K562 (cell line): ENCODE measurements around the gene ZBTB22. TPM values are rescaled to one million over a fixed set of nuclear protein-coding genes. Genes with fewer than 3 reads are reported as not detected.
A peak's percentile ranks its signal among the peaks of the same experiment; 100 is the strongest.

ENCODE experiments used
- ATF4 ChIP-seq: fragments of 450-650 bp; formaldehyde crosslinking; IDR thresholded peaks from 2 replicates; pipeline ENCODE4 v1.4.0; 2022; ENCODE audit warnings: mild to moderate bottlenecking, moderate library complexity
- BRD9 ChIP-seq: fragments of 450-650 bp; IDR thresholded peaks from 2 replicates; pipeline ENCODE4 v1.6.1; 2018; ENCODE audit warnings: low read depth; ENCODE audit not compliant: partially characterized antibody
- FOXK2 ChIP-seq, 2 experiments: fragments of 450-650 bp; IDR thresholded peaks in 1 of 2; conservative IDR thresholded peaks in 1 of 2; 2 replicates each; pipeline ENCODE4 v1.6.1; 2016; ENCODE audit warnings: low read depth in 2 of 2, mild to moderate bottlenecking in 1 of 2
- HDGF ChIP-seq: fragments of 450-650 bp; IDR thresholded peaks from 2 replicates; pipeline ENCODE4 v1.6.1; 2016
- HES1 ChIP-seq: fragments of 450-650 bp; IDR thresholded peaks from 2 replicates; pipeline ENCODE4 v1.6.1; 2016; ENCODE audit warnings: low read depth, mild to moderate bottlenecking, moderate library complexity
- LARP7 ChIP-seq: fragments of 450-650 bp; IDR thresholded peaks from 2 replicates; pipeline ENCODE4 v1.6.1; 2016
- PHF8 ChIP-seq: fragments of 200-600 bp; sonication (generic); IDR thresholded peaks from 2 replicates; pipeline ENCODE4 v1.6.1; 2012; ENCODE audit warnings: mixed run types, mild to moderate bottlenecking, inconsistent platforms, low read length, moderate library complexity, borderline replicate concordance
- POLR2A ChIP-seq: fragments of 450-650 bp; conservative IDR thresholded peaks from 2 replicates; pipeline ENCODE4 v1.6.1; 2016
- POLR2AphosphoS5 ChIP-seq: IDR thresholded peaks from 2 replicates; pipeline ENCODE4 v1.6.1; 2011; ENCODE audit warnings: mild to moderate bottlenecking, low read depth, low read length, moderate library complexity; ENCODE audit not compliant: control insufficient read depth, insufficient read depth
- POLR2B ChIP-seq: fragments of 450-650 bp; IDR thresholded peaks from 2 replicates; pipeline ENCODE4 v1.6.1; 2018; ENCODE audit warnings: low read depth; ENCODE audit not compliant: partially characterized antibody
- SIN3A ChIP-seq, 2 experiments: fragments of 150-350 bp in 1 of 2; IDR thresholded peaks; 2 replicates each; pipeline ENCODE4 v1.6.1; 2011 to 2016; ENCODE audit warnings: borderline replicate concordance in 2 of 2, low read depth in 2 of 2, low read length in 2 of 2, mild to moderate bottlenecking in 2 of 2, moderate library complexity in 2 of 2; ENCODE audit not compliant: control insufficient read depth in 1 of 2
- SNIP1 ChIP-seq: fragments of 450-650 bp; IDR thresholded peaks from 2 replicates; pipeline ENCODE4 v1.7.1; 2017; ENCODE audit warnings: low read depth, mild to moderate bottlenecking
- SP1 ChIP-seq: sonication (generic); formaldehyde crosslinking; IDR thresholded peaks from 2 replicates; pipeline ENCODE4 v1.8.1; 2022; ENCODE audit warnings: mild to moderate bottlenecking, missing genetic modification reagents
- STAT6 ChIP-seq: sonication (generic); formaldehyde crosslinking; IDR thresholded peaks from 2 replicates; pipeline ENCODE4 v1.8.1; 2023; ENCODE audit warnings: mild to moderate bottlenecking, missing genetic modification reagents
- TRIM25 ChIP-seq: fragments of 450-650 bp; IDR thresholded peaks from 2 replicates; pipeline ENCODE4 v1.7.0; 2016; ENCODE audit warnings: borderline replicate concordance
- YY1 ChIP-seq, 3 experiments: IDR thresholded peaks; 2 replicates each; pipeline ENCODE4 v1.6.1; 2011; ENCODE audit warnings: low read length in 2 of 3, mild to moderate bottlenecking in 2 of 3, moderate library complexity in 2 of 3, borderline replicate concordance in 1 of 3, control low read depth in 1 of 3, low read depth in 1 of 3; ENCODE audit not compliant: insufficient read depth in 3 of 3, insufficient replicate concordance in 2 of 3, control insufficient read depth in 1 of 3, insufficient read length in 1 of 3; ENCODE audit errors: extremely low read depth in 1 of 3
- ZKSCAN1 ChIP-seq: fragments of 150-350 bp; IDR thresholded peaks from 2 replicates; pipeline ENCODE4 v1.6.1; 2016; ENCODE audit warnings: low read depth, low read length
- ZNF212 ChIP-seq: fragments of 450-650 bp; formaldehyde crosslinking; IDR thresholded peaks from 2 replicates; pipeline ENCODE4 v1.4.0; 2020; ENCODE audit warnings: mild to moderate bottlenecking
- polyA plus RNA-seq, 8 experiments: library from polyadenylated mRNA; depleted of rRNA in 4 of 8; stranded (reverse) in 5 of 8; unstranded in 3 of 8; fragments of >200 nt; fragmentation: Nextera tagmentation in 2 of 8; fragmentation: Illumina TruSeq in 1 of 8; extraction: Ambion mirVana in 2 of 8; extraction: Trizol in 1 of 8; gene quantifications; 2 replicates each; pipeline versions ENCODE4 v1.2.1 to v1.2.3, GENCODE V29; 2011 to 2014; ENCODE audit warnings: inconsistent platforms in 1 of 8, missing spikeins in 1 of 8
- total RNA-seq, 7 experiments: library from RNA; depleted of rRNA in 6 of 7; stranded (reverse); fragments of >200 nt in 6 of 7; fragmentation: Illumina TruSeq in 2 of 7; extraction: Trizol in 2 of 7; gene quantifications; 2 replicates each; pipeline versions ENCODE4 v1.2.1 to v1.2.3, GENCODE V29; 2011 to 2021; ENCODE audit warnings: low replicate concordance in 1 of 7

ZBTB22 gene
- total and polyA plus RNA-seq, 9 of the 15 experiments (the other 6 are each of a cell fraction or from before 2014, with no cell fraction given): 0.21 to 11.9 (median 7.1) TPM

GRCh38 chr6:33317669-33318425 is at the start of gene ZBTB22 (continued):
- TF ChIP-seq STAT6 (CRISPR knock-in tag) (peak; percentile 69; the same call in 1 of the 2 replicates), ZNF212 (CRISPR knock-in tag) (peak; percentile 50; the same call in 1 of the 2 replicates), ZKSCAN1 (peak; percentile 19; the same call in 1 of the 2 replicates), TRIM25 (peak; percentile 99), POLR2B (peak; percentile 73), HDGF (0 out of 2 replicates have a peak, but pooled peaks have one; percentile 37), HES1 (0 out of 2 replicates have a peak, but pooled peaks have one; percentile 13), POLR2A (peak; percentile 72), BRD9 (peak; percentile 69), YY1 (IDR thresholded peaks at IDR 0.05; ENCODE audit: borderline replicate concordance in 1 of 3, control insufficient read depth in 1 of 3, extremely low read depth in 1 of 3, insufficient read depth in 3 of 3, insufficient read length in 1 of 3, insufficient replicate concordance in 2 of 3, low read depth in 1 of 3, low read length in 2 of 3) (peak; percentile 69 to 97 (median 93)), SNIP1 (peak; percentile 22; the same call in 1 of the 2 replicates), FOXK2 (conservative IDR thresholded peaks at IDR 0.05 in 1 of 2, IDR thresholded peaks at IDR 0.05 in 1 of 2; ENCODE audit: low read depth in 2 of 2) (peak; percentile 37 to 55; a peak in 3 of 4 replicates), ATF4 (CRISPR knock-in tag) (no peak), SP1 (CRISPR knock-in tag) (peak; percentile 84), LARP7 (0 out of 2 replicates have a peak, but pooled peaks have one; percentile 41), SIN3A (IDR thresholded peaks at IDR 0.05; ENCODE audit: borderline replicate concordance in 2 of 2, control insufficient read depth in 1 of 2, low read depth in 2 of 2, low read length in 2 of 2) (peak; percentile 34 to 42; a peak in 1 of 4 replicates), PHF8 (peak; percentile 48; the same call in 1 of the 2 replicates), POLR2AphosphoS5 (peak; percentile 64; the same call in 1 of the 2 replicates)
